ENCODE measurements around the gene ARHGAP32. TPM values are rescaled to one million over a fixed set of nuclear protein-coding genes. Genes with fewer than 3 reads are reported as not detected.

The ARHGAP32 gene
- total RNA-seq, 1 experiment from 2014 or later = 27.8 TPM

DNA sequence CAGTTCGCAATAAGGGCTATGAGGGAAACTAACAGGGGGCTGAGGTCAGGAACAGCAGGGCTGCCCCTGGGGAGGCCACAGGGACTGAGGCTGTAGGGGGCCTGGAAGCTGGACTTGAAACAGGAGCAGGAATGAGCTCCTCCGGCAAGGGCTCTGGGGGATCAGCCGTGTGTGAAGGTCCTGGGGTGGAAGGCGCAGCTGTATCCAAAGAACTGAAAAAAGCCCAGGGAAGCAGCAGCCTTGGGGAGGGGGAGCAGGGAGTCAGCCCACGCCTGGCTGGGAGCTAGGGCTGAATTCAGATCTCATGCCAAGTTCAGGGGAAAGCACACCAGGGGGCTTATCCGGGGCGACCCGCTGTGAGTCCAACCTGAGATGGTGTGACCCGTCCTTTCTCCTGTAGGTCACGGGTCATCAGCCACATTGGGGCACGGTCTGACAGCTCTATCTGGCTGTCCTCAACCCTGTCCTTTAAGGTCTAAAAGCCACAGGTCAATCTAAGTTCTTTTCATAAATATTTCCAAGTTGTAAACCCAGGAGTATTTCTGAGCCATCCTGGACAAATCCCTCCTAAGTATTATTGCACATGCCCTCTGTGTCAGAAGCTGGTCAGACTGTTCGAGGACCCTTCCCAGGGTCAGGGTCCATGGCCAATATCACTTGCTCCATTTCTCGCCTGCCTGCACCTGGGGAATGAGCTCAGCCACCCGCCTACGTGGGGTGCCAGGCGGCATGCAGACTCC lies 267.4 kb downstream of the ARHGAP32 start:
- POLR2A ChIA-PET = no interaction called here
- Histone ChIP-seq H3K36me3 (ENCODE audit: control insufficient read depth in 1 of 2, insufficient read depth in 2 of 2, low read length in 2 of 2) (no peaks in the 10 kb centered on the region), H3K4me3 (replicated peaks in 1 of 2; ENCODE audit: low read depth in 1 of 2, low read length in 2 of 2) (no peak overlapping the region), H3K4me2 (ENCODE audit: low read length) (no peak overlapping the region), H2AFZ (ENCODE audit: low read depth, low read length, poor library complexity, severe bottlenecking) (no peak overlapping the region), H3K9ac (ENCODE audit: low read length) (no peak overlapping the region), H3K9me3 (ENCODE audit: control insufficient read depth in 1 of 2, insufficient read depth in 1 of 2, low read depth in 1 of 2, low read length in 2 of 2) (no peaks in the 10 kb centered on the region), H3K79me2 (ENCODE audit: insufficient read depth, low read length) (no peaks in the 10 kb centered on the region), H3K4me1 (ENCODE audit: control insufficient read depth in 1 of 2, insufficient read depth in 2 of 2, low read length in 2 of 2) (no peaks in the 10 kb centered on the region), H3K27ac (ENCODE audit: low read depth, low read length) (no peak overlapping the region), H4K20me1 (ENCODE audit: insufficient read depth) (no peaks in the 10 kb centered on the region), H3K27me3 (ENCODE audit: insufficient read depth, low read length) (no peaks in the 10 kb centered on the region), H3K9me2 (ENCODE audit: insufficient read depth) (no peaks in the 10 kb centered on the region)
- DNase-seq (ENCODE audit: low read depth, low spot score) = no peak
- BruUV-seq (replicated peaks) = no TSS peak
- TF ChIP-seq CEBPB (IDR thresholded peaks at IDR 0.05; ENCODE audit: low read depth) (no peak), CBX3 (IDR thresholded peaks at IDR 0.05; ENCODE audit: low read depth) (no peak)
- TF ChIP-seq, protein P1, sequence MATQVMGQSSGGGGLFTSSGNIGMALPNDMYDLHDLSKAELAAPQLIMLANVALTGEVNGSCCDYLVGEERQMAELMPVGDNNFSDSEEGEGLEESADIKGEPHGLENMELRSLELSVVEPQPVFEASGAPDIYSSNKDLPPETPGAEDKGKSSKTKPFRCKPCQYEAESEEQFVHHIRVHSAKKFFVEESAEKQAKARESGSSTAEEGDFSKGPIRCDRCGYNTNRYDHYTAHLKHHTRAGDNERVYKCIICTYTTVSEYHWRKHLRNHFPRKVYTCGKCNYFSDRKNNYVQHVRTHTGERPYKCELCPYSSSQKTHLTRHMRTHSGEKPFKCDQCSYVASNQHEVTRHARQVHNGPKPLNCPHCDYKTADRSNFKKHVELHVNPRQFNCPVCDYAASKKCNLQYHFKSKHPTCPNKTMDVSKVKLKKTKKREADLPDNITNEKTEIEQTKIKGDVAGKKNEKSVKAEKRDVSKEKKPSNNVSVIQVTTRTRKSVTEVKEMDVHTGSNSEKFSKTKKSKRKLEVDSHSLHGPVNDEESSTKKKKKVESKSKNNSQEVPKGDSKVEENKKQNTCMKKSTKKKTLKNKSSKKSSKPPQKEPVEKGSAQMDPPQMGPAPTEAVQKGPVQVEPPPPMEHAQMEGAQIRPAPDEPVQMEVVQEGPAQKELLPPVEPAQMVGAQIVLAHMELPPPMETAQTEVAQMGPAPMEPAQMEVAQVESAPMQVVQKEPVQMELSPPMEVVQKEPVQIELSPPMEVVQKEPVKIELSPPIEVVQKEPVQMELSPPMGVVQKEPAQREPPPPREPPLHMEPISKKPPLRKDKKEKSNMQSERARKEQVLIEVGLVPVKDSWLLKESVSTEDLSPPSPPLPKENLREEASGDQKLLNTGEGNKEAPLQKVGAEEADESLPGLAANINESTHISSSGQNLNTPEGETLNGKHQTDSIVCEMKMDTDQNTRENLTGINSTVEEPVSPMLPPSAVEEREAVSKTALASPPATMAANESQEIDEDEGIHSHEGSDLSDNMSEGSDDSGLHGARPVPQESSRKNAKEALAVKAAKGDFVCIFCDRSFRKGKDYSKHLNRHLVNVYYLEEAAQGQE (IDR thresholded peaks at IDR 0.05; ENCODE audit: low read depth) = no peak
- TF ChIP-seq, protein P2, sequence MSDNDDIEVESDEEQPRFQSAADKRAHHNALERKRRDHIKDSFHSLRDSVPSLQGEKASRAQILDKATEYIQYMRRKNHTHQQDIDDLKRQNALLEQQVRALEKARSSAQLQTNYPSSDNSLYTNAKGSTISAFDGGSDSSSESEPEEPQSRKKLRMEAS (IDR thresholded peaks at IDR 0.05) = no peak
- CTCF ChIA-PET = no interaction called here
- RAD21 ChIA-PET (ENCODE audit: low non-redundant PET in 1 of 2, low total read pairs in 2 of 2, uncharacterized antibody in 2 of 2, unreplicated experiment in 2 of 2) = no interaction called here
- intact Hi-C loops (cut with micrococcal nuclease) = no loop called here
- ATAC-seq = no peak

DNA sequence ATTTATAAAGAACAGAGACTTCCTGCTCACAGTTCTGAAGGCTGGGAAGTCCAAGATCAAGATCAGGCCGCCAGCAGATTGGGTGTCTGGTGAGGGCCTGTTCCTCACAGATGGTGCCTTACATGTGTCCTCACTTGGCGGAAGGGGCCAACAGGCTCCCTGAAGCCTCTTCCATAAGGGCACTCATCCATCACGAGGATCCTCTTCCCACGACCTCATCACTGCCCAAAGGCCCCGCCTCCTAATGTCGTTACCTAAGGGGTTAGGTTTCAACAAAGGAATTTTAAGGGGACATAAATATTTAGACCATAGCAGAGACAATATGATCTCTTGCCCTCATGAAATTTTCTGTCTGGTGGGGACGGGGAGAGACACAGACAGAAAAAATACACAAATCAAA lies 268.0 kb downstream of the ARHGAP32 start:
- no peaks in the 10 kb centered on the region for H4K20me1 ChIP-seq (ENCODE audit: insufficient read depth)
- ChIA-PET RAD21 (ENCODE audit: low non-redundant PET in 1 of 2, low total read pairs in 2 of 2, uncharacterized antibody in 2 of 2, unreplicated experiment in 2 of 2) (no interaction called here), POLR2A (no interaction called here), CTCF (no interaction called here)
- no peak for ATAC-seq
- intact Hi-C loops (cut with micrococcal nuclease) = no loop called here
- no peak overlapping the region for H2AFZ ChIP-seq (ENCODE audit: low read depth, low read length, poor library complexity, severe bottlenecking)
- TF ChIP-seq ZFX (IDR thresholded peaks at IDR 0.05) (no peak), FOSL1 (IDR thresholded peaks at IDR 0.05; ENCODE audit: low read depth) (no peak)
- H3K9ac ChIP-seq (ENCODE audit: low read length) = no peak overlapping the region
- no peak for DNase-seq (ENCODE audit: low read depth, low spot score)
- H3K9me2 ChIP-seq (ENCODE audit: insufficient read depth) = no peaks in the 10 kb centered on the region
- no peaks in the 10 kb centered on the region for H3K27me3 ChIP-seq (ENCODE audit: insufficient read depth, low read length)
- no peaks in the 10 kb centered on the region for H3K36me3 ChIP-seq (ENCODE audit: control insufficient read depth in 1 of 2, insufficient read depth in 2 of 2, low read length in 2 of 2)
- no peak overlapping the region for H3K4me2 ChIP-seq (ENCODE audit: low read length)
- no peak overlapping the region for H3K4me3 ChIP-seq (replicated peaks in 1 of 2; ENCODE audit: low read depth in 1 of 2, low read length in 2 of 2)
- H3K4me1 ChIP-seq (ENCODE audit: control insufficient read depth in 1 of 2, insufficient read depth in 2 of 2, low read length in 2 of 2) = no peaks in the 10 kb centered on the region
- H3K27ac ChIP-seq (ENCODE audit: low read depth, low read length) = no peak overlapping the region
- no peaks in the 10 kb centered on the region for H3K9me3 ChIP-seq (ENCODE audit: control insufficient read depth in 1 of 2, insufficient read depth in 1 of 2, low read depth in 1 of 2, low read length in 2 of 2)
- H3K79me2 ChIP-seq (ENCODE audit: insufficient read depth, low read length) = no peaks in the 10 kb centered on the region
- no TSS peak for BruUV-seq (replicated peaks)
